Measurements from ENCODE around the gene HLX.
A peak's percentile ranks its signal among the peaks of the same experiment; 100 is the strongest.

HLX gene

GRCh38 chr1:220889848-220890287 lies 10.6 kb downstream of the HLX start:
- Histone ChIP-seq H3K4me1 (ENCODE audit: control insufficient read depth in 1 of 2, insufficient read depth in 1 of 2, low read depth in 1 of 2, low read length in 1 of 2) (peaks cover 65 to 71% of the 10 kb centered on the region in 2 experiments), H3K9me3 (no peaks in the 10 kb centered on the region), H3K27me3 (peaks cover 88% of the 10 kb centered on the region), H3K4me3 (ENCODE audit: low read depth in 1 of 2, low read length in 1 of 2) (no peak overlapping the region), H3K36me3 (peaks cover 21% of the 10 kb centered on the region), H3K27ac (no peak overlapping the region)
- no peak for TF ChIP-seq CTCF (IDR thresholded peaks at IDR 0.05)

- no peak for TF ChIP-seq CTCF (IDR thresholded peaks at IDR 0.05)
- no peaks in the 10 kb centered on the region for H3K9me3 ChIP-seq
- H3K27ac ChIP-seq = no peak overlapping the region
- H3K4me3 ChIP-seq (ENCODE audit: low read depth in 1 of 2, low read length in 1 of 2) = no peak overlapping the region
- H3K27me3 ChIP-seq = peaks cover 95% of the 10 kb centered on the region
- H3K4me1 ChIP-seq (ENCODE audit: control insufficient read depth in 1 of 2, insufficient read depth in 1 of 2, low read depth in 1 of 2, low read length in 1 of 2) = peaks cover 59 to 63% of the 10 kb centered on the region in 2 experiments
- H3K36me3 ChIP-seq = peaks cover 13% of the 10 kb centered on the region
Observed at GRCh38 chr1:220890602-220891001, 11.4 kb downstream of the HLX start.

- no peak for TF ChIP-seq CTCF (IDR thresholded peaks at IDR 0.05)
- Histone ChIP-seq H3K4me3 (ENCODE audit: low read depth in 1 of 2, low read length in 1 of 2) (peak overlapping the region; percentile 11 to 39), H3K36me3 (peaks cover 5% of the 10 kb centered on the region), H3K27me3 (peaks cover 100% of the 10 kb centered on the region), H3K4me1 (ENCODE audit: control insufficient read depth in 1 of 2, insufficient read depth in 1 of 2, low read depth in 1 of 2, low read length in 1 of 2) (peaks cover 50 to 55% of the 10 kb centered on the region in 2 experiments), H3K27ac (no peak overlapping the region), H3K9me3 (no peaks in the 10 kb centered on the region)
Observed at GRCh38 chr1:220891224-220892085, 12.2 kb downstream of the HLX start.

GRCh38 chr1:220892086-220892376 lies 12.8 kb downstream of the HLX start:
- H3K36me3 ChIP-seq = no peaks in the 10 kb centered on the region
- TF ChIP-seq CTCF (IDR thresholded peaks at IDR 0.05) = no peak
- peaks cover 45 to 49% of the 10 kb centered on the region in 2 experiments for H3K4me1 ChIP-seq (ENCODE audit: control insufficient read depth in 1 of 2, insufficient read depth in 1 of 2, low read depth in 1 of 2, low read length in 1 of 2)
- no peaks in the 10 kb centered on the region for H3K9me3 ChIP-seq
- H3K27me3 ChIP-seq = peaks cover 94% of the 10 kb centered on the region
- peak overlapping the region; percentile 11 to 39 for H3K4me3 ChIP-seq (ENCODE audit: low read depth in 1 of 2, low read length in 1 of 2)
- no peak overlapping the region for H3K27ac ChIP-seq

- Histone ChIP-seq H3K4me3 (ENCODE audit: low read depth in 1 of 2, low read length in 1 of 2) (peak overlapping the region; percentile 63), H3K4me1 (ENCODE audit: control insufficient read depth in 1 of 2, insufficient read depth in 1 of 2, low read depth in 1 of 2, low read length in 1 of 2) (peaks cover 36 to 38% of the 10 kb centered on the region in 2 experiments), H3K36me3 (no peaks in the 10 kb centered on the region), H3K27me3 (peaks cover 83% of the 10 kb centered on the region), H3K9me3 (no peaks in the 10 kb centered on the region), H3K27ac (no peak overlapping the region)
- TF ChIP-seq CTCF (IDR thresholded peaks at IDR 0.05) = no peak
Observed at GRCh38 chr1:220892997-220893700, 13.9 kb downstream of the HLX start.
